ENCODE data around the gene DOCK4. TPM values are rescaled to one million over a fixed set of nuclear protein-coding genes. Genes with fewer than 3 reads are reported as not detected.

Gene DOCK4
- total and polyA plus RNA-seq, 2 of the 8 experiments (the other 6 are each of a cell fraction or from before 2014, with no cell fraction given): 5.1 to 23.6 TPM

GRCh38 chr7:112156412-112156811 lies 49.8 kb downstream of the DOCK4 start:
- CTCF ChIA-PET (ENCODE audit: partially characterized antibody): interaction anchor here (0.7 to 1.2 kb wide), 2 partner anchors 9 to 393 kb away, joined by 3 to 4 read pairs; no protein-coding TSS in a partner anchor
- no peak overlapping the region for H2AFZ ChIP-seq (ENCODE audit: low read length)
- WGBS, 2 experiments (ENCODE audit: extremely low coverage in 1 of 2, insufficient coverage in 1 of 2, insufficient read length in 1 of 2, insufficient replicate concordance in 2 of 2, low coverage in 1 of 2, low lambda C conversion rate in 2 of 2, missing lambda C conversion rate in 1 of 2): 85% methylated on average over 1 of the region's 1 CpG; no CpG with 5 or more reads in 1 of the 2 experiments
- TF ChIP-seq HDAC6 (IDR thresholded peaks at IDR 0.05; ENCODE audit: low read depth, low read length) (no peak), ASH2L (IDR thresholded peaks at IDR 0.05; ENCODE audit: low read length) (no peak), ZNF274 (IDR thresholded peaks at IDR 0.05; ENCODE audit: borderline replicate concordance, extremely low read depth, low read length) (no peak), RAD21 (IDR thresholded peaks at IDR 0.05 in 1 of 2, conservative IDR thresholded peaks at IDR 0.05 in 1 of 2; ENCODE audit: low read depth in 2 of 2, low read length in 2 of 2) (no peak), KDM4A (IDR thresholded peaks at IDR 0.05; ENCODE audit: low read depth, low read length, severe bottlenecking) (no peak), SP4 (IDR thresholded peaks at IDR 0.05; ENCODE audit: low read length) (no peak), ATF3 (IDR thresholded peaks at IDR 0.05; ENCODE audit: insufficient read depth, low read depth, low read length) (no peak)

More at GRCh38 chr7:112156412-112156811, 49.8 kb downstream of the DOCK4 start:
- Histone ChIP-seq H3K56ac (replicated peaks; ENCODE audit: insufficient read length, low read depth, low read length) (no peak overlapping the region), H3K4ac (replicated peaks; ENCODE audit: insufficient read length, low read depth, low read length) (no peak overlapping the region), H2BK12ac (ENCODE audit: low read depth, low read length) (no peak overlapping the region), H4K91ac (replicated peaks; ENCODE audit: insufficient read length, low read length) (no peak overlapping the region), H3K36me3 (ENCODE audit: control insufficient read depth in 2 of 4, insufficient read depth in 4 of 4, low read length in 3 of 4) (no peaks in the 10 kb centered on the region), H4K8ac (ENCODE audit: extremely low read depth, insufficient read depth, low read length) (no peak overlapping the region), H3K9me3 (ENCODE audit: insufficient read depth in 2 of 2, low read depth in 1 of 2, low read length in 1 of 2) (no peaks in the 10 kb centered on the region), H3K23ac (ENCODE audit: insufficient read length) (no peak overlapping the region), H3K27ac (ENCODE audit: low read depth, low read length) (no peak overlapping the region), H3K9ac (replicated peaks in 1 of 4; ENCODE audit: extremely low read depth in 1 of 4, low read depth in 3 of 4, low read length in 3 of 4) (no peak overlapping the region), H3K4me1 (replicated peaks in 1 of 4; ENCODE audit: control insufficient read depth in 3 of 4, insufficient read depth in 4 of 4, low read length in 3 of 4) (peaks cover 3 to 14% (median 7%) of the 10 kb centered on the region in 4 experiments; a peak in 6 of 7 replicates), H4K20me1 (replicated peaks in 1 of 2; ENCODE audit: control insufficient read depth in 1 of 2, insufficient read depth in 2 of 2, low read length in 2 of 2) (peaks cover 0 to 2% of the 10 kb centered on the region in 2 experiments), H3K79me2 (ENCODE audit: control insufficient read depth in 1 of 2, insufficient read depth in 2 of 2, low read length in 2 of 2) (peaks cover 0 to 47% of the 10 kb centered on the region in 2 experiments; a peak in 2 of 4 replicates), H3K4me3 (ENCODE audit: extremely low read depth in 1 of 4, insufficient read depth in 2 of 4, low read depth in 3 of 4, low read length in 4 of 4) (no peak overlapping the region), H3K23me2 (ENCODE audit: low read depth, low read length) (0 out of 2 replicates have a peak, but pooled peaks cover 2% of the 10 kb centered on the region), H3K79me1 (ENCODE audit: low read depth, low read length) (no peaks in the 10 kb centered on the region), H2BK15ac (ENCODE audit: low read length) (no peak overlapping the region), H3K27me3 (replicated peaks in 1 of 4; ENCODE audit: control insufficient read depth in 3 of 4, extremely low read depth in 1 of 4, insufficient read depth in 3 of 4, low read length in 3 of 4) (no peaks in the 10 kb centered on the region), H3K18ac (ENCODE audit: extremely low read depth, low read length) (no peak overlapping the region), H2BK20ac (ENCODE audit: low read length) (no peak overlapping the region), H2BK5ac (ENCODE audit: low read depth, low read length) (no peak overlapping the region), H2BK120ac (replicated peaks; ENCODE audit: low read depth, low read length) (no peak overlapping the region), H4K5ac (ENCODE audit: insufficient read length, low read depth, low read length) (no peak overlapping the region), H3K14ac (ENCODE audit: insufficient read length) (no peak overlapping the region), H2AK5ac (ENCODE audit: low read depth, low read length) (no peak overlapping the region), H3K4me2 (ENCODE audit: insufficient read depth in 1 of 2, low read depth in 2 of 2, low read length in 2 of 2) (no peak overlapping the region)
- FAIRE-seq (no peak), DNase-seq (ENCODE audit: low read depth in 1 of 2, low spot score in 2 of 2) (no peak)
- POLR2A ChIA-PET (ENCODE audit: partially characterized antibody): no interaction called here

Data from H1 (cell line).